T-helper 2 cell treated with Interferon-gamma antibody and Interleukin-4, amounts not matched to agents 100 ng/mL and 5 ng/mL, for 36 hours (primary cell): ENCODE results near the gene AGR2. TPM values are rescaled to one million over a fixed set of nuclear protein-coding genes. Genes with fewer than 3 reads are reported as not detected.

ENCODE experiments used
- intact Hi-C: fragments of 100-400 bp; cut with micrococcal nuclease; formaldehyde crosslinking; loops from one replicate; pipeline ENCODE4 v1.15.1; 2023
- total RNA-seq: library from RNA; stranded (reverse); gene quantifications from 2 replicates; pipeline ENCODE4 v1.2.3, GENCODE V29; 2022

Gene AGR2
- total RNA-seq, 1 donor from 2014 or later: not detected

GRCh38 chr7:16743236-16743635 lies 61.6 kb downstream of the AGR2 start:
- intact Hi-C loops: no loop called here

- intact Hi-C loops: no loop called here
These were observed 62.3 kb downstream of the AGR2 start for GRCh38 chr7:16742547-16742946.

Other genes starting within 250 kb of the AGR2 start
- 9.8 TPM in 2 replicates for gene ANKMY2, start 159.2 kb downstream of the AGR2 start, total RNA-seq
- gene BZW2, start 158.8 kb downstream of the AGR2 start, total RNA-seq: 53.6 and 59.9 TPM in 2 replicates
- gene TSPAN13, start 51.2 kb downstream of the AGR2 start, total RNA-seq: 0.57 and 1.1 TPM in 2 replicates
- not detected in 2 replicates for gene AGR3, start 77.0 kb upstream of the AGR2 start, total RNA-seq